HG03520 (cell line): Measurements from ENCODE around the gene SUCO.

Experiments
- ATAC-seq: cut with Tn5 transposase; IDR thresholded peaks from one replicate; pipeline ENCODE4 v1.9.1; 2021; ENCODE audit warnings: mild to moderate bottlenecking, moderate library complexity; ENCODE audit not compliant: unreplicated experiment

The SUCO gene

DNA sequence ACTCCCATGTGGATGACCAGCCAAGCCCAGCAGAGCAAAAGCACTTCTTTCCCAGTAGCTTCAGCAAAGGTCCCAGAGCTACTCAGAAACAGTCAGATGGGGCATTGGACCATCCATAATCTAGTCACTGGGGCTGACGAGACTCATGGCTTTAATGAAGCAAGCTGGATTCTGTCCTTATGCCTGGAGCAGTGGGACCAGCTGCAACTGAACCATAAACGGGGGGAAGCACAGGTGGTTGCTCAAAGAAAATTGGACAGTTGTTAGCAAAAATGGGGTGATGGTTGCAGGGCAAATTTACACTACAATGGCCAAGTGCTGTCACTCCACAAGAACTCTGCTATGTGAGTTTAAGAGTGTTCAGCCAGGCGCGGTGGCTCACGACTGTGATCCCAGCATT is 108.5 kb downstream of the SUCO start:
- ATAC-seq = no peak

DNA sequence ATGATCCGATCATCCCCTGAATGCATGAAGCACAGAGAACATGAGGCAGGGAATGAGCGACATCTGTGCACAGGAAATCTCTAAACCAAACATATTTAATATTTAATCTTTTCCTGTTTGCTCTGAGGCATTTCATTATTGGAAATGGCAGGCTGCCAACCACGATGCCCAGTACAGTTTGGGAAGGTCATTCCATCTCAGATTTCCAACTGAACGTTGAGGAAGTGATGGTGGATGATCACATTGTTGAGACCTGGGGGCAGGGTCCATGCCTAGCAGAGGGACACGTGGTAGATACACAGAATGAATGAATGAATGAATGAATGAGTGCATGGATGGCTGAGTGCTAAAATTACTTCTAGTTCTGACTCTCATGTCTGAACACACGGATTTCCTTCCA is 110.0 kb downstream of the SUCO start:
- no peak for ATAC-seq

DNA sequence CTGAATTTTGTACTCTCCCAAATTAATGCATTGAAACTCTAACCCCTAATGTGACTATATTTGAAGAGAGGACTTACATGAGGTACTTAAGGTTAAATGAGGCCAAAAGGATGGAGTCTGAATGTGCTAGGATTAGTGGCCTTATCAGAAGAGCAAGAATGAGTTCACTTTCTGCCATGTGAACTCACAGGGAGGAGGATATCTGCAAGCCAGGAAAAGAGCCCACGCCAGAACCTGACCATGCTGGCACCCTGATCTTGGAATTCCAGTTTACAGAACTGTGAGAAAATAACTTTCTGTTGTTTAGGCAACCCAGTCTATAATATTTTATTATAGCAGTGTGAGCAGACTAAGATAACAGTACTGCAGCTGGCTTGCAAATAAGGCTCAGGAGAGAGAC is 113.7 kb downstream of the SUCO start:
- ATAC-seq = no peak

DNA sequence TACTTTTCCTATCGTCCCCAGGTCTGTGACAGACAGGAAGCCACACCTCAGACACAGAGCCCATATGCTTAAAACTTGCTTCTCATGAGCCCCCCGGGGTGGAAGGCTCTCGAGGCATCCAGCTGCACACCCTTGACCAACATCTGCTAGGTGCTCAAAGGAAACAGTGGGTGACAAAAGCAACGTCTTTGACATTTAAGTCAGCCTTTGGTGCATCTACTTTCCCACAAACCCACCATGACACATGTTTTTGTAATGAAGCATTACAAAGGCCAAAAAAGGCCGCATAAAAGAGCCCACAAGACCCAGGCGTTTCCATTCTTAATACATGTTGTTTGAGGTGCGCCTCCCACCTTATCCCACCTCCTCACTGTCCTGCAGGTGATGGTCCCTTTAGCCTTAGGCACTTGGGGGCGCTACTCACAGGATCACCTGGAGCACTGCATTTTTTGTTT is 114.2 kb downstream of the SUCO start:
- no peak for ATAC-seq

DNA sequence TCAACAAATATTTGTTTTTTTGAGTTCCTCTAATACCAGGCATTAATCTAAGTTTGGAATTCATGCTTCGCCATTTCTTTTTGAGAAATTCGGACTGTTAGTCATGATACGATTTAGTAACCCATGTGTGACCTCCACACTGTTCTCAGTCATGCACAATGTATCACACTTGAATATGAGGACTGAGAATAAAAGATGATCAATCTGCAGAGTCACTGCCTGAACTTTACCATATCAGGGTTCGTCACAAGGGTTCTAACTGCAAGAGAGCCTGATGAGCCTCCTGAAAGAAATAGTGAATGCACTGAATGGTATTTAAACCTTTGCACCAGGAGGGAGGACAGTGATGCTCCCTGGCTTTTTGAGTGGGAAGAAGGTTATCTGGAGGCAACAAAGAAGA is 115.0 kb downstream of the SUCO start:
- ATAC-seq = no peak

DNA sequence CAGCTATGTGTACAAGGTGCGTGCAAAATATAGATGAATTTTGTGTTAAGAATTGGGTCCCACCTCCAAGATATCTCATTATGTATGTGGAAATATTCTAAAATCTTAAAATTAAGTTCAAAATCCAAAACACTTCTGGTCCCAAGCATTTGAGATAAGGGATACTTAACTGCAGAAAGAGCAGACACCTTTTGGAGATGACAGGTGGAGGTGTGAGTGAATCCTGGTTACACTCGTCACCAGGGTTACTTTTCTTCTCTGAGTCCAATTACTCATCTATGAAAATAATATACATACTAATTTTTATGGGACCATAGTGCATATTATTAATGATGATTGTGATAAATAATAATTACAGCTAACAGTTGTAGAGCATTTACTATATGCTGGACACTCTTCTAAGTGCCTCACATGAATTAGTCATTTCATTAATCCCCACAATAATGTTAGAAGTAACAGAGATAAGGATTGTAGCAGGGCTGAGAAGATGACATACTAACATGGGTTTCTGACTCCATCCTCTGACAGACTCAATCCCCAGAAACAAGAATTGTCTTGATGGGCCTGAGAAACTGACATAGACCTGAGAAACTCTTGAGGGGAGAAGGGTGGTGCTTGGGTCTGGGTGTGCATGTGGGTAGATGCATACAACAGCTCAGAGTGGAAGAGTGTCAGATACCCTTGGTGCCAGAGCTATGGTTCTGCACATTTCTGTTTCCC is 117.7 kb downstream of the SUCO start:
- no peak for ATAC-seq

DNA sequence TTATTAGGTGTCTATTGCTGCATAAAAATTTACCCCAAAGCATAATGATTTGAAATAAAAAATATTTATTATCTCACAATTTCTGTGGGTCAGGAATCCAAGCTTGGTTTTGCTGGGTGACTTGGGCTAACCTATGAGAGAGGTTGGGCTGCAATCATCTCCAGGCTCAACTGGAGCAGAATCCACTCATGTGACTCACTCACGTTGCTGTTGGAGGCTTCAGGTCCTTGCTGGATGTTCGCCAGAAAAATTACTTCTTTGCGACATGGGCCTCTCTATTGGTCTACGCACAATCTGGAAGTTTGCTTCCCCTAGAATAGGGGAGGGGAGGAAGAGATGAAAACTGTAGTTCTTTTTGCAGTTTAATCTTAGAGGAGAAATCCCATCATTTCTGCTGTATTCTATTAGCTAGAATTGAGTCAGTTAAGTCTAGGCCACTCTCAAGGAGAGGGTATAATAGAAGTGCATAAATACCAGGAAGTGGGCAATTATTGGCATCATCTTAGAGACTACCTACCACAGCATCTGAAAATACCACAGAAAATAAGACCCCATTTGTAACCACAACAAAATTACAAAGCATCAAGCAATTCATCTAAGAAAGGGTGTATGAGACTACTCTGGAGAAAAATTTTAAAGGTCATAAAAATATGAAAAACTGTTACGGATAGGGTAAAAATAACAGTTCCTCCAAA is 120.2 kb downstream of the SUCO start:
- ATAC-seq = no peak

DNA sequence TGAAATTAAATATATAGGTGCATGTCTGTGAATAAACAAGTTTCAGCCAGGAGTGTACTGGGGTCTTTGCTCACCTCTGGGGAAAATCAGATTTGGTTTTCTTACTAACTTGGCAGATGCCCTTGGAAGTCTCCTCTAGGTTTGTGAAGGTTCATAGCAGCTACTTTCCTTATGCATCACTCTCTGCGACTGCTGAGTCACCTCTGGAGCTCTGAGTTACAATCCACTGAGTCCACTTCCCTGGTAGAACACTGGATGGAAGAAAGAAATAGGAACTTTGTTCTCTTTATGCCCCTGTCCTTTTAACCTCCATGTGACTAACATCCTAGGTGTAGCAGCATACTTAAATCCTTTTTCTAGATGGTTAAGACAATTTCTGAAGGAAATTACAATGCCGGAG is 121.6 kb downstream of the SUCO start:
- ATAC-seq = no peak

DNA sequence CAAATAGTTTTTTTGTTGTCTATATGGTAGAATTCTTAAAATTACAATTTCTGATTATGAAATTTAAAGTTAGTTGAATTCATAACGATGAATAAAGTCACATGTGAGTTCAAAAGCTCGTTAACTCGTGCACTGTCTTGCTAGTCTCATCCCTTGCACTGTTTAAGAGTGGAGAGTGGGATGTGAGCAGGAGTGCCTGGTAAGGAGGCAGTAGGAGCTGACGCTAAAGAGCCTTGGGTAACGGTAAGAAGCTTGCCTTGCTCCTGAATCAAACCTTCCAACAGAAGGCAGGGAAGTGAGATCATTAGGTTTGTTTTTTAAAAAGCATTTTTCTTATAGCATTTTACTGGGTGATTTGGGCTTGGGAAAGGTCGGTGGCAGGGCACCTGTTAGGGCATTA is 123.6 kb downstream of the SUCO start:
- no peak for ATAC-seq

DNA sequence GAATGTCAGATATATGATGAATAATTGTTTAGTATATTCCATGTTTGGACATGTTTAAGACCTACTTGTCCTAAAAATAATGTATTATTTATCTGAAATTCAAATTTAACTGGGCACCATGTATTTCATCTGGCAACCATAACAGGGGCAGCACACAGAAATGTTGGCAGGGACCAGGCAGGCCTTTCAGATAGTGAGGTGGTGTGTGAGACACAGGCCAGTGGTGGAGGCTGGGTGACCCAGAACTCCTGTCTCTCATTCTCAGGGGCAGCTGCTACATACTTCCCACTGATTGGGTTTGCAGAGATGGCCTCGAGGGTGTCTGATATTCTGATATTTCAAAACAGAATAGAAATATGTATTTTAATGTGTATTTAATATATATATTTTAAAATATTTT is 124.6 kb downstream of the SUCO start:
- no peak for ATAC-seq

DNA sequence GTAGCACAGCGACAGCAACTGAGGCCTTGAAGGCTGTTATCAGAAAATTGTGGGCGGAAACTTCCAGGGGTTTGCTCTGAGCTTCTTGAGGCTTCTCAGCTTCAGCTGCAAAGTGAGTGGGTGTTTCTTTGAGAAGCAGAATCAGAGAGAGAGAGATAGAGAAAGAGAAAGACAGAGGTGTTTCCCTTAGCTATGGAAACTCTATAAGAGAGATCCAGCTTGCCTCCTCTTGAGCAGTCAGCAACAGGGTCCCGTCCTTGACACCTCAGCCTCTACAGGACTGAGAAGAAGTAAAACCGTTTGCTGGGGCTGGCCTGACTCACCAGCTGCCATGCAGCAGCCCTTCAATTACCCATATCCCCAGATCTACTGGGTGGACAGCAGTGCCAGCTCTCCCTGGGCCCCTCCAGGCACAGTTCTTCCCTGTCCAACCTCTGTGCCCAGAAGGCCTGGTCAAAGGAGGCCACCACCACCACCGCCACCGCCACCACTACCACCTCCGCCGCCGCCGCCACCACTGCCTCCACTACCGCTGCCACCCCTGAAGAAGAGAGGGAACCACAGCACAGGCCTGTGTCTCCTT is 126.0 kb downstream of the SUCO start, which contains the start of gene FASLG:
Gene FASLG, plus strand, starts transcription at position 233 of the 583 bp plus-strand sequence. Its CDS starts 99 bp downstream, at position 332.
- ATAC-seq = no peak

DNA sequence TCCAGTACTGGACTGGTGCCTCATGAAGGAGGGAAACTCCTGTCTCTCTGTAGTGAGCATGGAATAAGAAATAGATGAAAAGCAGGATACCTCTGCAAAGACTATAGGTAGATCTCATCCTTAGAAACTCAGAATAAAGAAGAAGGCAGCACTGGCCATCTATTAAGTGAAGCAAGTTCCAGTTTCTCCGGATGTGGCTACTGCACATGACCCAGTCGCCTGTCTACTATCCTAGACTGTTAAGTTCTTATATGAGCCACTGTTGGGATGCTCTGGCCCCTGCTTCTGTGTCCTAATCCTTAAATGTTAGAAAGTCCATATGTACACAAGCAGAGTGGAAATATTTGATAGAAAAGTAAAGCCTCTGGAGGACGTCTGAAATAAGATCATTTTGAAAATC is 128.2 kb downstream of the SUCO start:
- no peak for ATAC-seq
